ENCODE results near the gene PARM1.

Gene PARM1

DNA sequence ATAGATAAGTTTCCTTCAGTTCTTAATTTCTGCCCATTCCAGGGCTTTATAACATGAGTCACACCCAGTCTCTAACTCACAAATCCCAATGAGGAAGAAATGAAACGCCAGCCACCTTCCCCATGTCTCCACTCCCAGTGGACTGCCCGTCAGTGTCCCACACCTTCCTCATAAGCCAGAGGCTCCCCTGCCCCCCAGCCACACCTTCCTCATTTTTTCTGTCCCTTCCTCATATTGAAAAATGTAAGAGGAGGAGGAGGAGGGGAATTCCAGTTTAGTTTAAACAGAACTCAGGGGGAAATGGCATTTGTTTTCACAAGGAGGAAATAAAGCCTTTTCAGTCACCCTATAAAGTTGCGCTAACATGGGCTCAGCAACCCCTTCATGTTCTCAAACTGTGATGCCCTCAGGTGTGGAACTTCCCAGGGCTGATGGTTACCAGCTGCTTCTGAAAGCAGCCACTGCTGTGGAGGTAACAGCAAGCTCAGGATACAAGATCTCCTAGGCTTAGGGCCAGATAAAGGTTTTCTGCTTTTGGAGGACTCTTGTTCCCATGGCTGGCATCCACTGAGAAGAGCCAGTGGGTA lies 97.8 kb downstream of the PARM1 start:
- no peak for DNase-seq (ENCODE audit: low read depth)

DNA sequence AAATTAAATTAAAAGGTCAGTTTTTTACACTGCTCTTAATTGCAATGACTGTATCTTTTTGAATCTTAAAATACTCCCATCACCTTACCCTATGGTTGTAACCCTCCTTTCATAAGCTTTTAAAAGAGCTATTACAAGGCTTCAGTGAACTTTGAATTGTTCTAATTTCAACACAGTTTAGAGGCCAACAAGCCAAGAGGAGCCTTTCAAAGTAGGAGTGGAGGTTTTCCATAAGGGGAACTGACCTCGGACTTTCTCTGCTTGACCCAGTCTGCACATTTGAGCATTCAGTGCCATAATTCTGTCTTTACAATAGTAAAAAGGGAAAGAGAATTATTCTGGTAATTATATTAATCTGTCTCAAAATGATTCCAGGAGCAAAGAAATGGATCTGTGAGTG lies 98.9 kb downstream of the PARM1 start:
- no peak for DNase-seq (ENCODE audit: low read depth)

DNA sequence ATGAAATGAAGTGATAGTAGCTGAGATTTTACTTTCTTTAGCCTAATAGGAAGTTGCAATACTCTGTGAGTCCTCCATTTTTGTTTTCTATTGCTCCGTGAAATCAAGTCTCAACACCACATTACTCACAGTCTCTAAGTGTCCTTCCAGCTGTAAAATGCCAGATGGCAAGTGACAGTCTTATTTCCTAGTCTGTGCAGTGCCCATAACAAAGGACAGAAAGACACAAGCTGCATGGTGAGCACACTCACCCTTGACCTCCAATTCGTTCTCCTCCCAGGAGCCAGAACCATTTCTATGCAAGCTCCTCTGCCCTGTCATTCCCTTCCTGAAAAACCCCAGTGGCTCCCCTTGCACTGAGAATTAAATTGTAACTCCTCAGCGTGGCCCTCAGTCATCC lies 101.6 kb downstream of the PARM1 start:
- no peak for DNase-seq (ENCODE audit: low read depth)

DNA sequence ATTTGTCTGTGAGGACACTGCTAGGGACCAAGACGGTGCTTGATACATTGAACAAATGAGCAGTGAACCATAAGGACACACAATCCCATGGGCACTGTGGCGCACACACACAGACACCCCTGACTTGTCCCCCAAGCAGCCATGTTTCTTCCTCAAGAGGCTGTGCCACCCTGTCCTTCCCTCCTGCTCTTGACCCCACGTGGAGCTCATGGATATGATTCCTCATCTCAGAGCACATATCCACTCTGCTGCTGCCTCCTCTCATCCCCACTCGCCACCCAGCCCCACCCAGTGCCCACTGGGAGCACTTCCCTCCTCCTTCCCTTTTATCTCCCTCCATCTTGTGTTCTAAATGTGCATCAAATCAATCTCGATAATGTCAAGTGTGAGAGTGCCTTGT lies 102.4 kb downstream of the PARM1 start:
- DNase-seq (ENCODE audit: low read depth): no peak

DNA sequence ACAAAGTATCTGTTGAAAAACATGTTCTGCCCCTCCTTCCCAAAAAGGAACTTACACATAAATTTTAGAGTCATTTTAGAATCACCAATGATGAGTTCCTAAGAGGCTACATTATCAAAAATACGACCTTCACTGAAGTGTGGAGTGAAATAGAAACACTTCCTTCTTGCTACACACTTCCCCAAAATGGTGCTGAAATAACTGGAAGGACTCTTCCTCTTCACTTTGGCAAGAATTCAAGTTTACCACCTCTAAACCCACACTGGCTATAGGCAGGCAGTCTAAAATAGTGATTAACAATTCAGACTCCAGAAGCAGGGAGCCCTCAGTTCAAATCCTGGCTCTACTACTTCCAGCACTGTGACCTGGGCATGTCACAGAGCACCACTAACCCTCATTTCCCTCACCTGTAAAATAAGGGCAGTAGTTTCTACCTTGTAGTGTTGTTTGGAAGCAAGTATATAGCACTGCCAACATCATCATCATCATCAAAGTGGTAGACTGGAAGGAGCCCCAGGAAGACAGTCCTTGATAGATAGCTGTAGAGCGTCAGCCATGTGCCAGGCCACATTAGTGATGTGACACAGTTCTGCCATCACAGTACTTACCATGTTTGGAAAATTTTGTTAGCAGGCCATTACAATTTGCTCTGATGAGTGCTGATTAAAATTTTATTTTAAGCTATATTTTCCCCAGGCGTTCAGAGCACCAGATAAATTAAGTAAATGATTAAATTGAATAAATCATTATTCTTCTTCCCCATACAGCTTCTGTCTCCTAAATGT lies 103.3 kb downstream of the PARM1 start:
- DNase-seq (ENCODE audit: low read depth): no peak

DNA sequence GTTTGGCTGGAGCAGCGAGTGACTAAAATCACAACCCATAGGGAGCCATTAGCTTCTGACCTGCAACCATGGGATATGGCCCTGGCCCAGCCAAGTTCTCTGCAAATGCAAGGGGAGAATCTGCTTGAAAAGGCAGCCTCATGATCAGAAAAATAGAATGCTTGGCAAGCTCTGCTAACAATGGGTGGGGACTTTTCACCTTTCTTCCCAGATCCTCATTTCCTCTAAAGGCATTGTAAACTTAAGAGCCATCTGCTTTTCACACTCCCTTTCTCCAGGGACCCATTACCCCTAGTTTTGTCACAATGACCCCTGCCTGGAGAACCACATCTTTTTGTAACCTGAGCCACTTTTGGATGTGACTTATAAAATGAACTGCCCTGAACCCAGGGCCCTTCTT lies 104.3 kb downstream of the PARM1 start:
- DNase-seq (ENCODE audit: low read depth): no peak

DNA sequence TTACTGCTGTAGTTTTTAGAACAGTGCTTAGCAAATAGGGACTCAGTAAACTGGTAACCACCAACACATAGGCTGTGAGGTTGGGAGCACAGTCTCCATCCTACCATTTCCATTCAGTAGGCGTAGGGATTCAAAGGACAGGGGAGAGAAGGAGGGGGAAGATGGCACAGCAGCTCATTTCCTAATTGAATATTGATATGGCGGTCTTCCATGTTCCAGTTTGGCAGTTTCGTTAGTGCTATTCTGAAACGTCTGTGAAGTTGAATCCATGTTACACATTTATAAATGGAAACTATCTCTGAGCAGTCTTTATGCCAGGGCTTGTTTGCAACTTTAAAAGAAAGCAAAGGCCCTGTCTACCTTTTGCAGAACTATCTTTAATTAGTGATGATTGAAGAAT lies 105.5 kb downstream of the PARM1 start:
- no peak for DNase-seq (ENCODE audit: low read depth)

DNA sequence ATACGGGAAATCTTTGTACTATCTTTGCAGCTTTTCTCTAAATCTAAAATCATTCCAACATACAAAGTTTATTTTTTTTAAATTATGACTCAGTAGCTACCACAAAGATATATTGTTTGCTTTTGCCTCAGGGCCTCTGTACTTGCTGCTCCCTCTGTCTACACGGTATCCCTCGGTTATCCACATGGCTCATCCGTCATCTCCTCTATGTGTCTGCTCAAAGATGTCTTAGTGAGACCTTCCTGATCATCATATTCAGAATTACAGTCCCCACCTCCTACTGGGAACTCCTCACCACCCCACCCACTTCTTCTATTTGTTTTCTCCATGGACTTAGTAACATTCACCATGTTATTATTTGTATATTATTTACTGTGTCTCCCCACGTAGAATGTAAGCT lies 107.8 kb downstream of the PARM1 start:
- no peak for DNase-seq (ENCODE audit: low read depth)

DNA sequence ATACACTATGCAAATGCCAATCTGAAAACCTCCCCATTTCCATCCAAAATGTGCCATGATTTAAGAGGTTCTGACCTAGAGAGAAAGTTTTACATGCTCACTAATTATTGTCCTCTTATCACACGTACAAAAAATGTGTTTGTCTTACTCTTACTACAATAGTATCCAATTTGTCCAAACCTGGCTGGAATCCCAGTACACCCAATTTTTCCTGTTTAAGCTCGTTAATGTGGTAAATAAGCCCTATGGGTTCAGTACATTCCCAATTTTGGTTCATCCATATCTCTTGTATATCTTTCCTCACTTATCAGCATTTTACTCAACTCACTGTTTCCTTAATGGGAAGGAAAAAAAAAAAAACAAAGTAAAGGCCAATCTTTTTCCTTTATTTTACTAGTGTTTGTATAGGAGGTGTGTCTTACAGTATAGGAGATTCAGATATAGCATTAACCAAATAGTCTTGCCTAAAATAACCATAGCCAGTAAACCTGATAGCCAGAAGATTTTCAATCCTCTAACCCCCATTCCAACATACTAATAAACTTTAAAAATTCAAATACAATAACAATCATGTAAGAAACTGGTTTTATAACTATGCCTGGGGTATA lies 109.8 kb downstream of the PARM1 start:
- DNase-seq (ENCODE audit: low read depth): no peak

DNA sequence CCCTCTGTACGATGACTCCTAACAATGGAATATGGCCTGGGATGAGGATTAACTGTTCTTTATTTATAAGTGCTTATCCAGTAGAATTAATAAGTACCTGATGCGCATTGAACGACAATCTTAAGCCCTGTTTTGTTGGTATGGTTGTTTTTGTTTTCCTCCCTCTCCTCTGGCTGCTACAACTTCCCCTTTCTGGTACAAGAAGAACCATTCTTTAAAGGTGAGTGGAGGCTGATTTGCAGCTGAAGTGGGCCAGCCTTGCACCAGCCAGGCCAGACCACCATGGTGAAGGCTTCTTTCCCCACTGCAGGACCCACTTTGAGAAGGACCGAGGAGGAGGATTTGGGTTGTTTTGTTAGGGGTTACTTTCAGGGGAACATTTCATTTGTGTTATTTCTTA lies 113.3 kb downstream of the PARM1 start:
- DNase-seq (ENCODE audit: low read depth): no peak

DNA sequence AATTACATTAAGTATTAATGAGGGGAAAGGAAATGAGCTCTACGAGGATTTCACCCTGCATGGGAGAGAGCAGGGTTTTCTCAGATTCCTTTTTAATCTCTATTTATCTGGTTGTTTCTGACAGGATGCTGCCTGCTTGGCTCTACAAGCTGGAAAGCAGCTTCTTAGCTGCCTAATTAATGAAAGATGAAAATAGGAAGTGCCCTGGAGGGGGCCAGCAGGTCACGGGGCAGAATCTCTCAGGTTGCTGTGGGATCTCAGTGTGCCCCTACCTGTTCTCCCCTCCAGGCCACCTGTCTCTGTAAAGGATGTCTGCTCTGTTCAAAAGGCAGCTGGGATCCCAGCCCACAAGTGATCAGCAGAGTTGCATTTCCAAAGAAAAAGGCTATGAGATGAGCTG lies 113.7 kb downstream of the PARM1 start:
- DNase-seq (ENCODE audit: low read depth): no peak

DNA sequence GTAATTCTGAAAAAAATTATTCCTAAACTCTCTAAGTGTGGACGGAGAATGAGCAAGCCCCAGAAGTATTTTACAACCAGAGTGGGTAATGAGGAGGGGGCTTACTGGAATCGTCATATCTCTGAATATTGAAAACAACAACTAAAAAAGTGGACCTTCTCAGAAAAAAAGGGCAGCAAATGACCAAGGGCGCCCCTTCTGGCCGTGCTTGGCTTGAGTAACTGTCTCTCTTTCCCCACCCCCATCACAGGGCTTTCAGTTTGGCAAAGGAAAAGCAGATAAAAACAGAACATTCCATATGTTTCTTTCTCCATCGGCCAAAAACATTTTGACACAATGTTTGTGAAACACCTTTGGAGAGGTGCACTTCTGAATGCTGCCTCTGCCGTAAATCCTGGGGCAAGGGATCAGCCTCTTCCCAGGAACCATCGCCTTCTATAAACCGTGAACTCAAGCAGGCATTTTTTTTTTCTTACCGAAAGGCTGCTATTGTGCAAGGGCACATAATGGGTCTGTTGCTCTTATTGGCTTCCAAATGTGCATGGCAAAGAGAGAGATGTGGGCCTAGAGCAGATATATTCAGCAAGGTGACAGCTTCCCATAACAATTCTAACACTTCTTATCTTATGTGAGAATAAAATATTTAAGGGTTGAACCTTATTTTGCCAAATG lies 115.4 kb downstream of the PARM1 start:
- DNase-seq (ENCODE audit: low read depth): no peak

DNA sequence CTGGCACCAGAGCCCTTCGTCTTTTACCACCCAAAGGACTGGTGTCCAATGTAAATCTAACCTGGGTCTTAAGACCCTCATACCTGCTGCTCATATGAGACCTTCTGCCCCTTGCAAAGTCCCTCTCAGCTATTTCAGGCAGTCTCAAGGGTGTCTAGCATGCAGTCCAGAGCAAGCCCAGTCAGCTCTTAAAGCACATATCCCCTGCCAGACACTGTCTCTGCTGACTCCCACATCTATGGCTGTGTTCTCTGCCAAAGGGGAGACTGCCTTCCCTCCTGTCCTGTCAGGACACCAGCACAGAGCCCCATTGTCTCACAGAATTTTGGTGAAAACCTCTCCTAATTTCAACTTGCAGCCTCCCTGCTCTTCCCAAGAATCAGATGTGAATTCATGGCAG lies 118.5 kb downstream of the PARM1 start:
- no peak for DNase-seq (ENCODE audit: low read depth)

DNA sequence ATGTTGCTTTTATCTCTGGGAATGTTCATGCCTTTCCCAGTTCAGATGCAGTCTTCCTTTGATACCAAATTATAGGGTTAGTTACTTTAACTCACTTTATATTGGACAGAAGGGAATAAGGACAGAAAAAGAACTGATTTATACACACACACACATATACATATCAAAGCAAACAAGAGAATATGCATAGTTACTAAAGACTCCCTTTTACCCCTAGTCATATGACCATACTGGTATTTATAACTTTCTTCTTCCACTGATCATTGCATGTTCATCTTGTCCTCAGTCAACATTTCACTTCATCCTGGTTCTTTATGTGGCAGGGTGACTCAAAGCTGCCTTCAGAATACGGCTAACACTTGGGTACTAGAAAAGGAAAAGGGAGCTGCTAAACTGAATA lies 120.4 kb downstream of the PARM1 start:
- DNase-seq (ENCODE audit: low read depth): no peak

DNA sequence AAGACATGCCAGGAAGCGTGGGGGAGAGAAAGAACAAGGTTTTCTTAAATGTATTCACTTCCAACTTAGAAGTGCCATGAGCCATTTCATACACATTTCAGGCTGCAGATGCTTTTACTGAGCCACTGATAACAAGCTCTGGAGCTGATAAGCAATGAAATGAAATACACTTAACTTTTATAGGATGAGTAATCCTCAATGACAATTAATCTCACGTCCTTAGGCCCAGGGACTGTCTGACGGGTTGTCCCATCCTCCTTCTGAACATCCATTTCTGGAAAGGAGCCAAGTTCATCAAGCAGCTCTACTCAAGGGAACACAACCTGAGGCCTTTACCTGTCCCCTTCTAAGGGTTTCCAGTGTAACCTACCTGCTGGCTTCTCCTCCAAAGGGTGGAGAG lies 121.2 kb downstream of the PARM1 start:
- DNase-seq (ENCODE audit: low read depth): no peak

DNA sequence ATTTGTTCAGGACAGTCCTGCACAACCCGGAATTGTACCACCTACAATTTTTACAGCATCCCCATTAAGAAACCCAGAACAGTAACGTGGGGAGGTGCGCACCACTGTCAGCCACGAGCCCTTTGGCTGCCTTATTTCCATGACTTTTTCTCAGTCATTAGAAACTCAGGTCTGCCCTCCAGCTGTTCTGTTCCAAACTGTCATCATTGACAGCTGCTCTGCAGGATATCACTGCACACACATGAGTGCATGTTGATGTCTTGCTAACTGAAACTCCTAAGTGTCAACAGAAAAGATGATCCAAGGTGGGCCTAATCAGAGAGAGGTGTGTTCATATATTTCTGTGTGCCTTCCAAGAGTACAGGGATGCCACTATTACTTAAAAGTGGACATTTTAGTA lies 123.4 kb downstream of the PARM1 start:
- no peak for DNase-seq (ENCODE audit: low read depth)

DNA sequence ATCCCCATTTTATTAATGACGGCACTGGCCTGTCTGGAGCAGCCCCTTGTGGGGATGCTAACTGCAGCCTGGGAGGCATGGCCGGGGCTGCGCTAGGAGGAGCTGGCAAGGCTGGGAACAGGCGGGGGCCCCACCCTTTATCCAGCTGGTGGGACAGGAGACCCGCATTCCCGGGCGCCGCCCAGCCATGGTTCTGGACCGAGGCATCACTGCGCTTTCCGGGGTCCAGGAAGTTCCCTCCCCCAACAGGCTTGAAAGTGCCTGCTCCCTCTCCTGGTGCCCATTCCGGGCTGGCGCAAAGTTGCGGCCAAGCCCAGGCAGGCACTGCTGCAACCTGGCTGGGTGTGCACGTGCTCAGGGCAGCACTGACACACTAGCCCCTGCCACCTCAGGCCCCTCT lies 124.5 kb downstream of the PARM1 start:
- no peak for DNase-seq (ENCODE audit: low read depth)

DNA sequence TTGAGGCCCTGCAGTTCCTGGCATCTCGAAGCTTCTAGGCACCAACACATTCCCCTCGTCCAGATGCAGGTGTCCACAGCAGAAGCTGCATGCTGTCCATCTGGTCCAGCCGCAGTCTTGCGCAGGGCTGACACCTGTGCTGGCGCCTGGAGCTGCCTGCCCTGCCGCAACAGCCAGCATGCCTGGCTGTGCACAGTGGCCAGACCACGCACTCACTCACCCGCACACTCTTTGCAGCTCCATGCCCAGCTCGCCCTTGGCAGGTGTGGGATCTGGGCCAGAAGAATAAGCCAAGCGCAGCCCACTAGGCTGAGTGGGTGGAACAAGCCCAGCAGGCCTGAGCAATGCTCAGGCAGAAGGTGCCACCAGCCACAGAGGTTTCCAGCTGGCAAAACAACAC lies 125.6 kb downstream of the PARM1 start:
- DNase-seq (ENCODE audit: low read depth): no peak

DNA sequence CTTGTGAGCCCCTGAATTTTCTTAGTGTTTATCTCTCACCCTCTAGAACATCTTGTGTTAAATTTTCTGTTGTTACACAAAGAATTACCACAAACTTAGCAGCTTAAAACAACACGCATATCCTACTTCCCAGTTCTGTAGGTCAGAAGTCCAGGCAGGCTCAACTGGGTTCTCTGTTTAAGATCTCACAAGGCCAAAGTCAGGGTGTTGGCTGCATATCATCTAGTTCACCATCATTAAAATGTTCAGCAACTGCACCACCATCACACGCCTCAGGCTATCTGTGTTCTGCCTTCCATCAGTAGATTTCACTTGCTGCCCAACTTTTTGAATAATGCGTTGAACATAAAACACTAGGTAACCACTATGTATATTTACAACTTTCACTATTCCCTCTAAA lies 130.5 kb downstream of the PARM1 start:
- no peak for DNase-seq (ENCODE audit: low read depth)

DNA sequence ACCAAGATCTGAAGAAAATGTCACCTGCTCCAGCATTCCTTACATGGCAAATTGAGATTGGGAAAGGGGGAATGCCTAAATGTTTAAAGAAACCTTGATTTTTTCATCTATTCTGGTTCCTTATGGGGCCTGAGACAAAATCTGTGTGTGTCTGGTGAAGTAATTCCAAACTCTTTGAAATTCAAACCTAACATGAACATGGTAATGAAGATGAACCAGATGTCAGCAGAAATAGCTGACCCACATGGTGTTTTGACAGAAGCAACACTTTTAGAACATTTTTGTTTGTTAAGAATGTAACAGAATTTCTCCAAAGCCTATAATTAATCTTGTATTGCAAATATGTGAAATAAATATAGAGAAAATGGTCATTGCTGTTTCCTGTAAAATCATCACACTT lies 133.0 kb downstream of the PARM1 start:
- no peak for DNase-seq (ENCODE audit: low read depth)

DNA sequence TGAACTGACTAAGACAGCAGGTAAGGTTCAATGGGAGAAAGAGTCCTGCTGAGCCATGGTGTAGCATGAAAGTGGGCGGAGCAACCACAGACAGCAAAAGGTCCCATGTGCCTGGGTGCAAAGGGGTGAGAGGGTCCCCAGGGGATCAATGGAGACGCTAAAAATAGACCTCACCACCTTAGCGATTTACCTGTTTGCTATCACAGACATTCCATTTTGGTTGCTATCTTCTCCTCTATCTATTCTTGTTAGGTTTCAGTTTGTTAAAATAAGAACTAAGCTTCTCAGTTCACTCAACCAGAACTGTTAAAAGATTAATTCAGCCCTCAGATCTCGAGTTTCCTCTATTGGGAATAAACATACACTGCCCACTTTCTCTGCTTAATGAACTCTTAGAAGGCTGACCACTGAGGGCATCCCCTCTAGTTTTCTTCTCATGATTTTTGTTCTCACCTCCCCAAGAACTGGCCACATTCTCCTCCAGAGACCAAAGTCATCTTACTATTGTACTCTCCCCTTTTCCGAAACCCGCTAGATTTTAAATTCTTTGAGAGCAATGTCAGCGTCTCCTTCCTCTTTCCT lies 136.7 kb downstream of the PARM1 start:
- no peak for DNase-seq (ENCODE audit: low read depth)

DNA sequence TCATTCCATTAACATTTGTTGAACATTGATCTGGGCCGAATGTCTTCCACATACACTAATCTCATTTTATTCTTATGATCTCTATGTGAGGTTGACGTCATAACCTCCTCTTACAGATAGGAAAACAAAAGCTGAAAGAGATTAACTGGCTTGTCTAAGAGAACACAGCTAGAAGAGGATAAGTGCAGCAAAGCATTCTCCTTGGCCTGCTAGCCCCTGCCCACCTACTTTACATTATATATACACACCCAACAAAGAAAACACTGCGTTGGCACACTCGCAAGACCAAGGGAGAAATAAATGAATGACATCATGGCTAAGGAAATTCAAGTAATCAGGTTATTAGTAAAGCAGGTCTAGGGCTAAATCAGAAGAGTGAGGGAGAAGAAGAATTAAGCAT lies 138.4 kb downstream of the PARM1 start:
- DNase-seq (ENCODE audit: low read depth): no peak

DNA sequence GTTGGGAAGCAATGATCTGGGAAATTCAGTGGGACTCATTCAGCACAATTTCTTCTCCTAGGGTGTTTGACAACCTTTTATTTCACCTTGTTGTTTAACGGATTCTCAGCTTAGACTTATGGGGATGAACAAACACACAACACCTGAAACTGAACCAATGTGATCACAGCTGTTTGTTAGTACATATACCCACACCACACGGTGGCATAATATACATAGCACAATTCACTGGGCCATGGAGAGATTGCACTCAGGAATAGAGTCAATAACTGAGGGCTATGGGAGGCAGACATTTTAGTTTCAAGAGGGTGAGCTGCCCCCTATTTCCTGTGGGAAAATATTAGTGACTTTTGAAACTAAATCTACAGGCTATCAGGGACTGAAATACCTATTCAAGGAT lies 148.0 kb downstream of the PARM1 start:
- DNase-seq (ENCODE audit: low read depth): no peak

Data from HS-27A (cell line).